GM20000 (cell line): Measurements from ENCODE around the gene TNS3.
A peak's percentile ranks its signal among the peaks of the same experiment; 100 is the strongest.

ENCODE experiments used
- DNase-seq: peaks from one replicate; pipeline ENCODE4 v3.0.0; 2012; ENCODE audit warnings: low spot score
- CTCF ChIP-seq: IDR thresholded peaks from 2 replicates; pipeline ENCODE4 v1.5.1; 2012; ENCODE audit warnings: mild to moderate bottlenecking, control low read depth; ENCODE audit errors: extremely low read depth, missing control alignments

TNS3 gene

GRCh38 chr7:47292832-47293309, 289.0 kb downstream of the TNS3 start:
- no peak for DNase-seq
- TF ChIP-seq CTCF = no peak

GRCh38 chr7:47291461-47292081, 290.3 kb downstream of the TNS3 start:
- peak; percentile 72 for DNase-seq
- TF ChIP-seq CTCF = no peak

GRCh38 chr7:47290867-47291266, 291.0 kb downstream of the TNS3 start:
- TF ChIP-seq CTCF = no peak
- DNase-seq = no peak

- DNase-seq = no peak
- TF ChIP-seq CTCF = no peak
Observed at GRCh38 chr7:47290466-47290865, 291.4 kb downstream of the TNS3 start.

GRCh38 chr7:47288060-47288459, 293.9 kb downstream of the TNS3 start:
- TF ChIP-seq CTCF = no peak
- DNase-seq = no peak

GRCh38 chr7:47285860-47286491, 295.9 kb downstream of the TNS3 start:
- DNase-seq = no peak
- TF ChIP-seq CTCF = no peak

- TF ChIP-seq CTCF = no peak
- DNase-seq = no peak
Observed at GRCh38 chr7:47284691-47285635, 296.9 kb downstream of the TNS3 start.
